HG02678 (cell line): ENCODE results near the gene RCBTB1.
"Not testable (repeated sequence)": the region's sequence is repeated elsewhere in the genome, so short reads cannot be mapped to it uniquely, and the experiment has no call there.

Source experiments
- ATAC-seq: cut with Tn5 transposase; IDR thresholded peaks from one replicate; pipeline ENCODE4 v1.9.1; 2021; ENCODE audit warnings: mild to moderate bottlenecking, moderate library complexity; ENCODE audit not compliant: unreplicated experiment

Gene RCBTB1

GRCh38 chr13:49606747-49607648 lies 21.6 kb upstream of the RCBTB1 start:
- ATAC-seq: peak; percentile 94

GRCh38 chr13:49604570-49604969 lies 19.2 kb upstream of the RCBTB1 start:
- no peak for ATAC-seq

DNA sequence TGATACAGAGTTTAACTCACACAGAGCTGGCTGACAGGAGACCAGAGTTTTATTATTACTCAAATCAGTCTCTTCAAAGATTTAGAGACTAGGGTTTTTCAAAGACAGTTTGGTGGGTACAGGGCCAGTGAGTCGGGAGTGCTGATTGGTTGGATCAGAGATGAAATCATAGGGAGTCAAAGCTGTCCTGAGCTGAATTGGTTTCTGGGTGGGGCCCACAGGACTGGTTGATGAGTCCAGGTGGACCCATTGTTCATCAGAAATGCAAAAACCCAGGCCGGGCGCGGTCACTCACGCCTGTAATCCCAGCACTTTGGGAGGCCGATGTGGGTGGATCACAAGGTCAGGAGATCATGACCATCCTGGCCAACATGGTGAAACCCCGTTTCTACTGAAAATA lies 17.3 kb upstream of the RCBTB1 start:
- not testable (repeated sequence) for ATAC-seq

GRCh38 chr13:49602005-49602404 lies 16.6 kb upstream of the RCBTB1 start:
- no peak for ATAC-seq

- no peak for ATAC-seq
Observed at GRCh38 chr13:49597043-49597641, 11.8 kb upstream of the RCBTB1 start.

- ATAC-seq: no peak
Observed at GRCh38 chr13:49596221-49596620, 10.9 kb upstream of the RCBTB1 start.

GRCh38 chr13:49594576-49594975 lies 9.2 kb upstream of the RCBTB1 start:
- no peak for ATAC-seq

- ATAC-seq: not testable (repeated sequence)
Observed at GRCh38 chr13:49593876-49594275, 8.5 kb upstream of the RCBTB1 start.

- not testable (repeated sequence) for ATAC-seq
Observed at GRCh38 chr13:49590714-49591113, 5.4 kb upstream of the RCBTB1 start.

- ATAC-seq: no peak
Observed at GRCh38 chr13:49587311-49587847, 2.0 kb upstream of the RCBTB1 start.

DNA sequence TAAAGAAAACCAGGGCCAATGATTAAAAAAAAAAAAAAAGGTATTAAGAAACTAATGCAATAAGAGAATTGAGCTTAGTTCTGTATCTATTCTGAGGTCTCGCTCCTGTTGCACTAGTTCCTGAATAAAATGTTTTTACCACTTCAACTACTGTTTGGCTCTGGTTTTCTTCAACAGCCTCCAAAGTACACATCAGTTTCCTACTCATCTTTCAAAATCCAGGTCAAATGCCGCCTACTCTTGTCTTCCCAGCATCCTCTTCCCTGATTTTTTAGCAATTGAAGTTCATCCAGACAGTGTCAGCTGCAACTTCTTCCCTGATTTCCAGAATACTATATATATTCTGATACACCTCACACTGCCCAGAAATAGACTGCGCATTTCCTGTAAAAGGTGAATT lies 1.4 kb upstream of the RCBTB1 start:
- no peak for ATAC-seq

- peak; percentile 14 for ATAC-seq
Observed at GRCh38 chr13:49584771-49585182, 581 bp downstream of the RCBTB1 start.

DNA sequence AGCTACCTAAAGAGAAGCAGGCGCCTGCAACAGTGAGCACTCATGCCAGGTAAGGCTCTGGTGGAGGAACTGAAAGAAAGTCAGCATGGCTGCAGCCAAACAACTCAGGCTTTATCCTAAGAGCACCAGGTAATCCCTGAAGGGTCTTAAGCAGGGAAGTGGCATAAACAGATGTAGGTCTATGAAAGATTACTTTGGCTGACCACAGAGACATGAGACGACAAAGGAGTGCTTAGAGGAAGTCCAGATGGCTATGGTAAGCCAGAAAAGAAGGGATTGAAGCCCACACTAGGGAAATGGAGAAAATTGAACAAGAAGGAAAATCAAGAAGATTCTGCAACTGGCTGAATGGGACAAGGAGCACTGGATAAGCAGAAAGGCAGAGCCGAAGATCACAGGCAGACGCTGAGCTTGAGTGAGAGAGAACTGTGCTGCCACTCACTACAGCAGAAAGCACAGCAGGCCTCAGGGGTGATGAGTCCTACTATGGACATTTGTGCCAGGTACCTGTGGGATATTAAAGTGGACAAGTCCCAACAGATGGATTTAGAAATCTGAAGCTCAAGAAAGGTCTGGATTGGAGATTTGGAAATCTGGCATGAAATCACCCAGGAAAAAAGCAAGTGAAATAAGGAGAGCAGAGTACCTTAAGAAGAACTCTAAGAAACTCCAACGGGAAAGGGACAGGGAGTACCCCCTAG lies 4.2 kb downstream of the RCBTB1 start:
- no peak for ATAC-seq

- no peak for ATAC-seq
Observed at GRCh38 chr13:49579501-49579900, 5.9 kb downstream of the RCBTB1 start.

DNA sequence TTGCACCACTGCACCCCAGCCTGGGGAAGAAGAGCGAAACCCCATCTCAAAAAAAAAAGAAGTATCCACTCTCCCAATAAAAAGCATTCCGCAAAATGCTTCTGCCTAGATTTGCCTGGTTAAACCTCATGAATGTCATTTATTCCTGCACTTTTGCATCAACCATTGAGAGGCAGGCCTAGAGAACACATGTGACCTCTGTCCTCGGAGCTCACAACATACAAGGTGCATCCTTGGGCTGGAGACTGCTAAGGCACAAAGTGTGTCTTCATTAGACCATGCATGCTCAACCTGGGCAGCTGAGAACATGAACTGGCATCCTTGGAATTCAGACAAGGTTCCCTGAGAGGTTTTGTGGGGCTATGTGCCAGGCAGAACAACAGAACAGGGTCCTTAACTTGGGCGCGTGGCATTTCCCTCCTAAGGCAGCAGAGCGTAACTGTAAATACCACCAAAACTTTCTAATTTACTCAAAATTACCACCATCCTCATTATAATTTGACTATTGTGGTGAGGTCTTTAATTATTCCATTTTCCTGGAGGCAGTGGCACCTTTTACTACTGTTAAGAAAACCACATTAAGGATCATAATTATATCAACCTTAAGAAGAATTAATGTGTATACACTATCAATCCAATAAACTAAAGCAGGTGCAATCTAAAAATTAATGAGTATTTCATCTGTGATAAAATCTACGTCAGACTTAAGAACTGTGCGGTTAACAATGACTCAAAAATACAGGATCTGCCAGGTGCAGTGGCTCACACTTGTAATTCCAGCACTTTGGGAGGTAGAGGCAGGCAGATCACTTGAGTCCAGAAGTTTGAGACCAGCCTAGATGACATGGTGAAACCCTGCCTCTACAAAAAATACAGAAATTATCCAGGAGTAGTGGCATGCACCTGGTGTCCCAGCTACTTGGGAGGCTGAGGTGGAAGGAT lies 13.8 kb downstream of the RCBTB1 start:
- no peak for ATAC-seq

DNA sequence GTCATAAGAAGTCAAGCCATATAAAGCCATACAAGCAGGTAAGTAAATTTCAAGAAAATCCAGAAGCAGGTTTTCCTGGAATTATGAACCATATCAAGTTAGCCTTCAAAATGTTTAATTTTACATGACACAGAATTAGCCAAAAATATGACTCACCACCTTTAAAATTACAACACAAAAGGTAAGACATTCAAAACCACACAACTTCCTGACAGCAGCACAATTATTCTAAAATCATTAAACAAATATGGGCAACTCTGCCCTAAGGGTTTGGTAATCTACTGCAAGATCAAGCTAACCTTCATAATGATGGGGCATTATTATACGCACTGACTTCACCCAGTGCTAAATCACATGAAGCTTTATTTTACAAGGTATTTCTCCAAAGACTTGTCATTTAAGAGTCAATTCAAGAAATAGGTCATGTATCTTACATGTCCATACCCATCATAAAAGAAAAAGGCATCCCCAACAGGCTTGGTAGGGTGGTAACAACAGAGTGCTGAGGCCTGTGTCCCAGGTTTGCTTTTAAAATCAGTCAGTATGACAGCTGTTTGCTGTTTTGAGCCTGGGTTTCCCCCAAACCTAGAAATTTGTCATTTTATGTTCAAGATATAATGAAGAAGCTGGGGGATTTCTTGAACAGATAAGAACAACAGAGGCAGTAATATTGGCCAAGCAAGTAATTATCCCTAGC lies 15.2 kb downstream of the RCBTB1 start:
- ATAC-seq: no peak

GRCh38 chr13:49567491-49567890 lies 17.9 kb downstream of the RCBTB1 start:
- no peak for ATAC-seq

GRCh38 chr13:49566461-49566860 lies 18.9 kb downstream of the RCBTB1 start:
- no peak for ATAC-seq

GRCh38 chr13:49565461-49565860 lies 19.9 kb downstream of the RCBTB1 start:
- not testable (repeated sequence) for ATAC-seq

DNA sequence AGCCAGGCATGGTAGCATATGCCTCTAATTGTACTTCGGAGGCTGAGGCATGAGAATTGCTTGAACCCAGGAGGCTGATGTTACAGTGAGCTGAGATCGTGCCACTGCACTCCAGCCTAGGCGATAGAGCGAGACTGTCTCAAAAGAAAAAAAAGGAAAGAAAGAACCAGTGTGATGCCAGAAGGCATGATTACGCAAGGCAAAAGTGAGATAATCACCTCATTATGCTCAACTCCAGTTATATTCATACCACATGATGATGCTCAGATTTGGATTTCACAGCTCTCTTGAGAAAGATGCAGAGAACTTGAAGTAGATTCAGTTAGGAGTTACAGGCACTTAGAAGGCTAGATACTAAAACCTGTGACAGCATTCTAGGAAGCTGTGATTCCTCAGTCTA lies 21.8 kb downstream of the RCBTB1 start:
- no peak for ATAC-seq
